A673 (cell line): Measurements from ENCODE around the gene SARS1.

ENCODE experiments used
- CTCF ChIP-seq: fragments of 300-800, 200-600 bp; sonication (generic); conservative IDR thresholded peaks from 2 replicates; pipeline ENCODE4 v1.5.1; 2017; ENCODE audit warnings: low read depth, mild to moderate bottlenecking, antibody characterized with exemption, low read length, moderate library complexity, mixed read lengths
- EZH2 ChIP-seq: fragments of 200-600 bp; sonication (generic); IDR thresholded peaks from 2 replicates; pipeline ENCODE4 v1.6.1; 2017; ENCODE audit warnings: borderline replicate concordance, low read depth, mild to moderate bottlenecking, mixed read lengths, antibody characterized with exemption, low read length; ENCODE audit not compliant: poor library complexity, severe bottlenecking

DNA sequence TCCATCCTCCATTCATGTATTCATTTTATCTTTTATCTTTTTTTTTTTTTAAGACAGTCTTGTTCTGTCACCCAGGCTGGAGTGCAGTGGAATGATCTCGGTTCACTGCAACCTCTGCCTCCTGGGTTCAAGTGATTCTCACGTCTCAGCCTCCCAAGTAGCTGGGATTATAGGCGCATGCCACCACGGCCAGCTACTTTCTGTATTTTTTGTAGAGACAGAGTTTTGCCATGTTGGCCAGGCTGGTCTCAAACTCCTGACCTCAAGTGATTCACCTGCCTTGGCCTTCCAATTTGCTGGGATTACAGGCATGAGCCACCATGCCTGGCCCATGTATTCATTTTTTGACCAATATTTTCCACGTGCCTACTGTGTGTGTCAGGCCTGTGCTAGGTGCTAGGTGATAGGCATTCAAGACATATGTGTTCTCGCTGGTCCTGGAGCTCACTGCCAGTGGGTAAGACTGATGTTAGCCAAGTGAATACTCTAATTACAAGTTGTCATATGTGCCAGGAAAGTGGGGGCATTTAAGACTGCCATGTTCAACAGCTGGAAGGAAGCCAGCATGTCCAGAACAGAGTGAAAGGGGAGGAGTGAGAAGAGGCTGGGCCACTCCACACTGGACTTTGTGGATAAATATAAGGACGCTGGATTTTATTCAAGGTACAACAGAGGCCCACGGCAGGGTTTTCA, 30.3 kb downstream of the SARS1 start:
- TF ChIP-seq CTCF: no peak
- no peak for TF ChIP-seq EZH2
